ENCODE data around the gene HFE. TPM values are rescaled to one million over a fixed set of nuclear protein-coding genes. Genes with fewer than 3 reads are reported as not detected.
A peak's percentile ranks its signal among the peaks of the same experiment; 100 is the strongest.

Gene HFE
- total RNA-seq, 1 donor from 2014 or later: not detected

DNA sequence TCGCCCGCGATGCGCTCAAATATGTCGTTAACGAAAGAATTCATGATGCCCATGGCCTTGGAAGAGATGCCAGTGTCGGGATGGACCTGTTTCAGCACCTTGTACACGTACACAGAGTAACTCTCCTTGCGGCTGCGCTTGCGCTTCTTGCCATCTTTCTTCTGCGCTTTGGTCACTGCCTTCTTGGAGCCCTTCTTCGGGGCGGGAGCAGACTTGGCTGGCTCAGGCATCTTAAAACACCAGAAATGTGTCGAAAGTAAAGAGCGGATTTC lies 36.4 kb downstream of the HFE start:
- Mint-ChIP-seq H3K27ac (ENCODE audit: unreplicated experiment) (peak overlapping the region; percentile 98), H3K36me3 (ENCODE audit: unreplicated experiment) (no peaks in the 10 kb centered on the region), H3K27me3 (ENCODE audit: unreplicated experiment) (peaks cover 23% of the 10 kb centered on the region), H3K9me3 (ENCODE audit: unreplicated experiment) (peaks cover 30% of the 10 kb centered on the region), H3K4me3 (ENCODE audit: unreplicated experiment) (peak overlapping the region; percentile 98), H3K4me1 (ENCODE audit: low read depth, unreplicated experiment) (peaks cover 5% of the 10 kb centered on the region)
- peak; percentile 40 for DNase-seq
- TF ChIP-seq, protein P1, sequence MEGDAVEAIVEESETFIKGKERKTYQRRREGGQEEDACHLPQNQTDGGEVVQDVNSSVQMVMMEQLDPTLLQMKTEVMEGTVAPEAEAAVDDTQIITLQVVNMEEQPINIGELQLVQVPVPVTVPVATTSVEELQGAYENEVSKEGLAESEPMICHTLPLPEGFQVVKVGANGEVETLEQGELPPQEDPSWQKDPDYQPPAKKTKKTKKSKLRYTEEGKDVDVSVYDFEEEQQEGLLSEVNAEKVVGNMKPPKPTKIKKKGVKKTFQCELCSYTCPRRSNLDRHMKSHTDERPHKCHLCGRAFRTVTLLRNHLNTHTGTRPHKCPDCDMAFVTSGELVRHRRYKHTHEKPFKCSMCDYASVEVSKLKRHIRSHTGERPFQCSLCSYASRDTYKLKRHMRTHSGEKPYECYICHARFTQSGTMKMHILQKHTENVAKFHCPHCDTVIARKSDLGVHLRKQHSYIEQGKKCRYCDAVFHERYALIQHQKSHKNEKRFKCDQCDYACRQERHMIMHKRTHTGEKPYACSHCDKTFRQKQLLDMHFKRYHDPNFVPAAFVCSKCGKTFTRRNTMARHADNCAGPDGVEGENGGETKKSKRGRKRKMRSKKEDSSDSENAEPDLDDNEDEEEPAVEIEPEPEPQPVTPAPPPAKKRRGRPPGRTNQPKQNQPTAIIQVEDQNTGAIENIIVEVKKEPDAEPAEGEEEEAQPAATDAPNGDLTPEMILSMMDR (IDR thresholded peaks at IDR 0.05; ENCODE audit: partially characterized antibody, unreplicated experiment): no peak

DNA sequence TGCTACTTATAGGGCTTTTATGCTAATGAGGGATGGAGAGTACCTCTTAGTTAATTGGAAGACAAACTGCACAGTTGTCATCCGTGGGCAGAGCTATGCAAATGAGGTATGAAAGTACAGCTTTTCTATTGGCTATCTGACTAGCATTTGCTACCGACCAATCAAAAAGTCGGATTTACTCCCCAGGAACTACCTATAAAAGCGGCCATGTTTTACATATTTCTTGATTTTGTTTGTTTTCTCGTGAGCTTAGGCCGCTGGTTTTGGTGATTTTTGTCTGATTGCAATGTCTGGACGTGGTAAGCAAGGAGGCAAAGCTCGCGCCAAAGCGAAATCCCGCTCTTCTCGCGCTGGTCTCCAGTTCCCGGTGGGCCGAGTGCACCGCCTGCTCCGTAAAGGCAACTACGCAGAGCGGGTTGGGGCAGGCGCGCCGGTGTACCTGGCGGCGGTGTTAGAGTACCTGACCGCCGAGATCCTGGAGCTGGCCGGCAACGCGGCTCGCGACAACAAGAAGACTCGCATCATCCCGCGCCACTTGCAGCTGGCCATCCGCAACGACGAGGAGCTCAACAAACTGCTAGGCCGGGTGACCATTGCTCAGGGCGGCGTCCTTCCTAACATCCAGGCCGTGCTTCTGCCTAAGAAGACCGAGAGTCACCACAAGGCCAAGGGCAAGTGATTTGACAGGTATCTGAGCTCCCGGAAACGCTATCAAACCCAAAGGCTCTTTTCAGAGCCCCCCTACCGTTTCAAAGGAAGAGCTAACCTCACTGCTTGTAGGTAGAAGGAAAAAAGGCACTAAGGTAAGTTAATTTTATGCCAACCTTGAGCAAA lies 36.9 kb downstream of the HFE start:
- H3K4me1 Mint-ChIP-seq (ENCODE audit: low read depth, unreplicated experiment): peaks cover 5% of the 10 kb centered on the region
- DNase-seq: peak; percentile 57
- peaks cover 23% of the 10 kb centered on the region for H3K27me3 Mint-ChIP-seq (ENCODE audit: unreplicated experiment)
- TF ChIP-seq, protein P1 (IDR thresholded peaks at IDR 0.05; ENCODE audit: partially characterized antibody, unreplicated experiment): no peak
- H3K4me3 Mint-ChIP-seq (ENCODE audit: unreplicated experiment): peak overlapping the region; percentile 98
- H3K27ac Mint-ChIP-seq (ENCODE audit: unreplicated experiment): peak overlapping the region; percentile 98
- H3K36me3 Mint-ChIP-seq (ENCODE audit: unreplicated experiment): no peaks in the 10 kb centered on the region
- H3K9me3 Mint-ChIP-seq (ENCODE audit: unreplicated experiment): peaks cover 30% of the 10 kb centered on the region

DNA sequence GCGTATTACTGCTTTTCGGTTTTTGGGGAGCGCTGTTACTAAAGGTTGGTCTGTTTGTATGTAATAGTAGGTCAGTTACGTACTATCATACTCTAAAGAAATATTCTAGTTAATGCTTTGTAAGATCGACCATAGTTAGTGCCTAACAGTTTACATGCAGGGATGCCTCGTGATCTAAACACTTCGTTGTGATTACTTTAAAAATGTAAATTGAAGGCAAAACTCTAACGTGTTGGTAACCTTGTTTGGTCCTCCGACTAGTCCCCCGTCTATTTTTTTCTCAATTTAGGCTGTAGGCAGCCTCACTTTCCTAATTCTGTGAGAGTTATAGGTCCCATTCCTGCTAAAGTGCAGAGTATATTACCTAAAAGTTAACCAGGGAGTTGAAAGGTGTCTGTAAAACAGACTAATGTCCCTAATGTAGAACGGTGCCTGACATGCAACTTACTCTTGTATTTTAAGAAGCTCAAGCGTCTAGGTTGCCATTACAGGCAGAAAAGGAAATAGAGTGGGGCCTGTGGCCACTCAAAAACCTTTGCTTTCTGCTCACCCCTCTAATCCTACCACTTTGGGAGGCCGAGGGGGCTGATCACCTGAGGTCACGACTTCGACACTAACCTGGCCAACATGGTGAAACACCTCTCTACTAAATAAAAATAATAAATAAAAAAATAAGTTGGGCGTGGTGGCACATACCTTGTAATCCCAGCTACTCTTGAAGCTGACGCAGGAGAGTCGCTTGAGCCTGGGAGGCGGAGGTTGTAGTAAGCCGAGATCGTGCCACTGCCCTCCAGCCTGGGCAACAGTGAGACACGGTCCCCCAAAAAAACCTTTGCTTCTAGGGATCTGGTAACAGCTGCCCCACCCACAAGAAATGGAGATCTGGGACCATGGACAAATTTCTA lies 37.8 kb downstream of the HFE start:
- Mint-ChIP-seq H3K27ac (ENCODE audit: unreplicated experiment) (peak overlapping the region; percentile 98), H3K27me3 (ENCODE audit: unreplicated experiment) (peaks cover 23% of the 10 kb centered on the region), H3K9me3 (ENCODE audit: unreplicated experiment) (peaks cover 30% of the 10 kb centered on the region), H3K36me3 (ENCODE audit: unreplicated experiment) (no peaks in the 10 kb centered on the region), H3K4me3 (ENCODE audit: unreplicated experiment) (peak overlapping the region; percentile 98), H3K4me1 (ENCODE audit: low read depth, unreplicated experiment) (peaks cover 6% of the 10 kb centered on the region)
- TF ChIP-seq, protein P1 (IDR thresholded peaks at IDR 0.05; ENCODE audit: partially characterized antibody, unreplicated experiment): no peak
- no peak for DNase-seq

DNA sequence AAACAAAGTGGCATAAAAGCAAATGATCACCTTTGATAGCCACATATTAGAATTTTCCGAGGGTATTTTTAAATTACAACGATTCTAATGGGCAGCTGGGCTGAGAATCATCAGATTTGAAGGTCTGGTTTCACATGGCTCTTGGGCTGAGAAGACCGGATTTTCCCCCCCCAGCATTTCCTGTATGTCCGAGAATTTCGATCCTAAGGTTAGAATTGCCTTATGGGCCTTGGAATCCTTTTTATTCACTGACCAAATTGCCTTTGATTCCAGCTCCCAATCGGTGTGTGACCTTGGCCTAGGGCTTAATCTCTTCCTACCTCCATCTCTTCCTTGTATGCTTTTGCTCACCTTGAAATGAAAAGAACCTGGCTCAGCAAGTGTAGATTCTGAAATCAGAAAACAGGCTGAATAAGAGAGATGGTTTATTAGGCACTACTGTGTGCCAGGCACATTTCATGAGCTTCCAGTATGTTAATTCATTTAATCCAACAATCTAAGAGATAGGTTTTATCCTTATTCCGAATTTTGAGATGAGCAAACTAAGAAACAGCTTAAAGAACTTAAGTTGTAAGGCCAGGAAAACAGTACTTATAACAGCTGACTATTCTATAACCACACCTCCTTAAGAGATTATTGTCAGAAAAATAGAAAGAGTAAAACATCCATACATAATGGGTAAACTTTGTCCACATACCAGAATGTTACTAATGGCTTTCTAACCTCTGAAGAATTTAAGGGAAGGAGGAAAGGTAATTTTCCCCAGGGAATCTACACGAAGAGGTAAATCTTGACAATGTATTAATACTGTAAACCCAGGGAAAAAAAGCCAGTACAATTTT lies 39.4 kb downstream of the HFE start:
- peaks cover 30% of the 10 kb centered on the region for H3K9me3 Mint-ChIP-seq (ENCODE audit: unreplicated experiment)
- H3K4me3 Mint-ChIP-seq (ENCODE audit: unreplicated experiment): peak overlapping the region; percentile 98
- DNase-seq: no peak
- peak overlapping the region; percentile 98 for H3K27ac Mint-ChIP-seq (ENCODE audit: unreplicated experiment)
- TF ChIP-seq, protein P1 (IDR thresholded peaks at IDR 0.05; ENCODE audit: partially characterized antibody, unreplicated experiment): no peak
- H3K4me1 Mint-ChIP-seq (ENCODE audit: low read depth, unreplicated experiment): peaks cover 9% of the 10 kb centered on the region
- peaks cover 23% of the 10 kb centered on the region for H3K27me3 Mint-ChIP-seq (ENCODE audit: unreplicated experiment)
- no peaks in the 10 kb centered on the region for H3K36me3 Mint-ChIP-seq (ENCODE audit: unreplicated experiment)
